GM18519 (cell line): ENCODE data around the gene ZXDC.

Experiments used
- ATAC-seq: cut with Tn5 transposase; IDR thresholded peaks from one replicate; pipeline ENCODE4 v1.9.1; 2021; ENCODE audit warnings: mild to moderate bottlenecking, moderate library complexity; ENCODE audit not compliant: unreplicated experiment, low FRiP score

Gene ZXDC

DNA sequence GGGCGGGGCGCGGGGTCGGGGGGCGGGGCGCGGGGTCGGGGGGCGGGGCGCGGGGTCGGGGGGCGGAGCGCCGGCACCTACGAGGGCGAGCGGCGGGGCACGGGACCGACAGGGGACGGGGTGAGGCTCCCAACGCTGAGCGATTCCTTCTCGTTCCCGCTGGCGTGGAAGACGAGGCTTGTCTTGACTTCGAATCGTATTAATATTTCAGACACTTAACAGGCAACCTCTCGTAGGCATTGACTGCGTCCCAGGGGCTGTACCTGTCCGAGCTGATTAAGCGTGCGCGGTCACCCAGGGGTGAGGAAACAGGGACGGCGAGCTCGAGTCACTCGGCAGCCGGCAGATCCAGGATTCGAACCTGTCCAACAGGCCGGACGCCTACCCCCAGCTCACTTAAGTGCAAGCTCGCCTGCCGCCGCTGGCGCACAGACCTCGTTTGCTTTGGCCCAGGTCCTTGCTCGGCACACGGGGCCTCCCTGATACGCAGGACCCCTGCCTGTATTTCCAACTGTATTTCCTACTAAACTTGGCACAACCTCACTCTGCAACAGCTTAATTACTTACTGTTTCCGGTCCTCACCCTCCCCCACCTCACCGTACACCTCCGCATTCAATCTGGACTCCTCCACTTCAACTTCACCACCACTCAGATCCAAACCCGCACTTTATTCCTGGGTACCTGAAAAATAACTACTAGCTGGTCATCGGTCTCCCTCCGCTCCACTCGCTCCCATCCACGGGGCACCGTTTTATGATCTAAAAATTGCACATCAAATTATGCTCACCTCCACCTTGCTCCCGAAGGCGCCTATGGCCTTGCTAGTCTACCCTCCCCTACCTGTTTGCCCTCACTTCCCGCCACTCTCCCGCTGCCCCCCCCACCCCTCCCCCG lies 722 bp upstream of the ZXDC start:
- ATAC-seq, result peak; percentile 8

DNA sequence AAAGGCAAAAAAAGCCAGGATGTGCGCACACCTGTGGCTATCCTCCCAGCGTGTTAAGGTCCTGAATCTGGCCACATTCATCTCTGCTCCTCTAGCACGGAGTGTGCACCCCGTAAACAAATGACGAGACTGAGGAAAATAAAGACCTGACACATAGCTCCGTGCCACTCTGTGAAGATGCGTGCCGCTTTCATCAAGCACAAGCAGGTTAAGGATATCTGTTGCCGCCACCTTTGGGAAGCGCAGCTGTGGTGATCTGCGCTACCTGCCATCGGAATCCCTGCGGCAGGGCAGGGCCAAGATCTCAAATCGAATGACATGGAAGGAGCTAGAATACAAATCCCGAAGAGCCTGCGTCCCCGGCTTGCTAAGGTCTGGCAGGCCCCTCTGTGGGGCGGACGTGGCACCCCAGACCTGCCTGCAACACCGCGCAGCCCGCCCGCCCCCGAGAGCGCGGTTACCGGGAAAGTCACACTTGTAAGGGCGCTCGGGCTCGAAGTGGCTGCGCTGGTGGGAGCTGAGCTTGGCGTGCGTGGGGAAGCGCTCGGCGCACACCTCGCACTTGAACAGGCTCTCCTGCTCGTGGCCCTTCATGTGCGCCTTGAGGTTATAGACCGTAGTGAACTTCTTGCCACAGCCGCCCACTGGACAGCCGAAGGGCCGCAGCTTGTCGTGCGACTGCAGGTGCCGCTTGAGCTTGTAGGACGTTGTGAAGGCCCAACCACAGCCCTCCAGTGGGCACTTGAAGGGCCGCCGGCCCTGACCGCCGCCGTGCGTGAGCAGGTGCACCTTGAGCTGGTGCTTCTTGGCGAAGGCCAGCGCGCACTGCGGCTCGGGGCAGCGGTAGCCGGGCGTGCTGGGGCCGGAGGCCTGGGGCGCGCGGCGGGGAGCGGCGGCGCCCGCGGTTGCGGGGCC lies 936 bp downstream of the ZXDC start:
- peak; percentile 1 for ATAC-seq

DNA sequence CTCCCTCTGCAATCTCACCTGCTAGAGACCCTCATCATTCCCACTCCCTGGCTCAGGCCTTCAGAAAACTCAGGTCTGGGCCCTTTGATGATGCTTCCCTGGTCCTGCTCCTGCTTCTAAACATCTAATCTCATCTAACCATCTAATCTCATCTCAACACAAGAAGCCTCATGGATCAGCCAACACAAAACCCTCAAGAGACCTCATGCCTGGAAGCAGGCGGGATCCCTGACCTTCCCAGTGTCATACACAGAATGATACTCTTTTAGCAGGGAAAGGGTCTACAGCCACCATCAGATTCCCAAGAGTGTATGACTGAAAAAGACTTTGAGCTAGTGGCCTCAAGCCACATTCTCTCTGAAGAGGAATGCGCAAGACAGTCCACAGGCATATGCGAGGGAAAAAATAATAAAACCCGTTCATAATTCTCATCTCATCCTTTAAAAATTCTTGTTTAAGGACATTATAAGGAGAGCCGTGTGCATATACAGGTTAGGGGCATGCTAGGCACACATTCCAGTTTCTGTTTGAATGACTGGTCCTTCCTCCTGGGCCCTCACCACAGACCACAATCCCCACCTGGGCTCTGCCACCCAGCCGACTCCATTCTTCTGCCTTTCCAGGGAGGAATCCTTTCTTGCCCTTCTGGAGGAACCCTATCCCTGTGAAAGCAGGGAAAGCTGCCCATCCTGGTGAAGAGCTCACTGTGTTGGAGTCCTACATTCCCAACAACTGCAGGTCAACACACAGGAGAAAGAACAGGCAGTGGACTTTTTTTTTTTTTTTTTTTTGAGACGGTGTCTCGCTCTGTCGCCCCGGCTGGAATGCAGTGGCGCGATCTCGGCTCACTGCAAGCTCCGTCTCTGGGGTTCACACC lies 2.2 kb downstream of the ZXDC start:
- ATAC-seq, result no peak

GRCh38 chr3:126472277-126473006 lies 3.2 kb downstream of the ZXDC start:
- ATAC-seq, result no peak

DNA sequence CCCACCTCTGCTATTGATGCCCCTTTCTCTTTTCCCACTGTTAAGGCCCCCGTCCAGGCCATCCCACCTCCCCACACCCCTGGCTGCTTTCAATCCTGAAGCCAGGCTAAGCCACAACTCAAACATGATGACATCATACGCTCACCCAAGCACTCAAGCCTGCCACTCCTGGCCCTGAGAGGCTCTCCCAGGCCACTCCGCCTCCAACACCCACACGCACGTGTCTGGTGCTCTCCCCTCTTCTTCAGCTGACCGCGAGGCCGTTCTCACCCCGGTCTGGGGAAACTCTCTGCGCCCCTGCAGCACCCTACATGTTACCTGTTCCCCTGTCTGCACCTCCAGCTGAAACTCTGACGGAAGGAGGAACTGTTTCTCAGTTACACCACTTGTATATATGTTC lies 6.2 kb downstream of the ZXDC start:
- no peak for ATAC-seq

GRCh38 chr3:126468028-126468891 lies 7.4 kb downstream of the ZXDC start:
- no peak for ATAC-seq

DNA sequence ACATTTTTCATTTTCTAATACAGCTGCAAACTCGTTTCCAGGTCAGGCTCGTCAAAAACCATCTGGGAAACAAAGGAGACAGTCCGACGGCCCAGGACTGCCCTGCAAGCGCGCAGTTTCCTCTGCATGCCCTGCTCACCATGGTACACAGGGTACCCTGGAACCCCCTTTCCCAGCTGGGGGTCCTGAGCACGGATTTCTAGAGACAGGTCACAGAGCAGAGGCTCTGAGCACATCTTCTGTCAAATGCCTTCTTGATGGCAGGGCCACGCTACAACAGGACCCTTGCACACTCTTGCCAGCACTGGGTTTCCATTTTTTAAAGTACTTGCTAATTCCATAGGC lies 8.1 kb downstream of the ZXDC start:
- no peak for ATAC-seq

DNA sequence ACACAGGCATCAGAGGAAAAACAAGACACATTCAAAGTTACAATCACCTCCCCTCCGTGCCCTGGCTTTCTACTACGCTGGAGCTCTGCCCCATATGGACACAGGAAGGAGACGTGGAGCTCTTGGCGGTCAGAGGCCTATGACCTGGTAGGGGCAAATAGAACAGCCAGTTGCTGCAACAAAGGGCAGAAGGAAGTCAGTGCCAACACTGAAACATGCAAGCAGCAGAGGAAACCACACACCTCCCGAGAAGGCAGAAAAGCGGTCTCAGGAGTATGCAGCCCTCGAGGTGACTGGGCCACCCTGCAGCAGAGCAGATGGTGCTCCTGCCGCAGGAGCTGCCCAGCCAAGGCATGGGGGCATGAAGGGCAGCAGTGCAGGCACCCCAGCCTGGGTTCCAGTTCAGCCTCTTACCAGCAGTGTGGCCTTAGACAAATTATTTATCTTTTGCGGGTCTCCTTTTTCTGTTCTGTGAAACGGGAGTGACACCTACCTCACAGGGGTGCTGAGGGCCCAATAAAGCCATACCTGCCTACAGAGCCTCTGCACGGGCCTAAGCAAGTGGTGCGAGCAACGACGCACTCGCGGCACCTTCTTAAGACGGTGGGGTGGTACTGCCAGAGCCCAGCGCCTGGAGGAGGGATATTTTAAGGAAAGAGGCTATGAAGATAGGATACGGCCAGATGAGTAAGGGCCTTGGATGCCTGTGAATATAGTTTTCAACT lies 8.6 kb downstream of the ZXDC start:
- ATAC-seq, result no peak

- no peak for ATAC-seq
Measured at GRCh38 chr3:126465928-126466544, 9.7 kb downstream of the ZXDC start.

GRCh38 chr3:126464997-126465396 lies 10.7 kb downstream of the ZXDC start:
- no peak for ATAC-seq

DNA sequence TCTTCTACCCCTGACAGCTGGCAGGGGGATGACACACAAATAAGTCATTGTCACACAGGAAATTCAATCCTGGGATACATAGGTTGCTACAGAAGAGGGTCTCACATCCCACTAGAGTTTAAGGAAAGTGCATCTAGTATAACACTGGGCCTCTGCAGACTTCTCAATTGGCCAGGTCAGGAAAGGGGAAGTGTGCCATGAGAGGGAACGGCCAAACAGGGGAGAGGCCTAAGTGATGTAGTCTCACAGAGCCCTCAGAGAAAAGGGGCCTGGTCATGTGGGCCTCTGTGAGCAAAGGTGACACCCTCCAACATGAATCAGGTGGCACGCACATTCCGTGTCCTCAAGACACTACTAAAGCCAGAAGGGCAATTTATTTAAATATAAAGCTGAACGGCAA lies 11.2 kb downstream of the ZXDC start:
- ATAC-seq, result no peak

GRCh38 chr3:126464093-126464492 lies 11.6 kb downstream of the ZXDC start:
- ATAC-seq, result no peak

DNA sequence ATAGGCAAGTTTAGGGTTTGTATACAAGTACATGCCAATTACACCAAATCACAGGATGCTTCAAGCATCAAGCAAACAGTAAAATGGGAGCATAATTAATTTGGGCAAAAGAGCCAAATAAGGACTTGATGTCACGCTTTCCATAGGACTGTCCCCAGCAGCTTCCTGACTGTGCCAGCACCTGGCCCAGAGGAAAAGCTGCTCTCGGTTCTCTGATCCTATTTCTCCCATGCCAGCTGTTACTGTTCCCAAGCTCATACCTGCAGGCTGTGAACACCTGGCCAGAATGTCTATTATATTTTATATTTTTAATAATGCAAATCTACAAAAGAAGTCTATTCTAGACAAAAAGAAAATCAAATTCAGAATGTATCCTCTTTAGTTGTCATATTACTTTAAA lies 12.2 kb downstream of the ZXDC start:
- ATAC-seq, result no peak

- ATAC-seq, result no peak
Measured at GRCh38 chr3:126461450-126462070, 14.1 kb downstream of the ZXDC start.

- no peak for ATAC-seq
Measured at GRCh38 chr3:126460381-126460780, 15.3 kb downstream of the ZXDC start.

GRCh38 chr3:126459763-126460127 lies 15.9 kb downstream of the ZXDC start:
- no peak for ATAC-seq

DNA sequence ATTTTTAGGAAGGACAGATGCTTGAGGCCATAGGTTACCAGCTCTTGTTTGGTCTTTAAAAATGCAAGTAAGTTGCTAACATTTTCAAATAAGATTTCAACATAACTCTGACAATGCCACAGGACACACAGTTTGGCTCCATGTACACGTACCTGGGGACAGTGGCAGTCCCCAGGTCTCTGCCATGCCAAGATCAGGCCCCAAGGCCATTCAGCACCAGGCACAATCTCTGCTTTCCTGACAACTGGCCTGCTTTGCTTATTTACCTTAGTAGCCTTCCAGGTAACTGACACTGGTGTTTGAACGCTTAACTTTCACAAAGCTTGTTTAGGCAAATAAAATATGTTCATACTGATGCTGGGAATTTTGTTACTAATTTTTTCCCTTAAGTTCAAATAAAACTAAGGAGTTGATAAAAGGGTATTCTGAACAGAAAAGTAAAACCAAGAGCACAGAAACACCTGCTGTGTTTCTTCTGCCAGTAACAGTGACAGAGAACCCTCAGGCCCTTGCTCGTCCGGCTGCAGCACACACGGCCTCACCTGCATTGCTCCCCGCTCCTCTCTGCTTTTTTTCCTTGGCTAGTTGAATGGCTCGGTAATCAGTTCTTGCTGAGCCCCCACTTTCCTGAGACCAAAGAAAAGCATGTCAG lies 16.5 kb downstream of the ZXDC start:
- no peak for ATAC-seq
